Fibroblast of pulmonary artery (primary cell): Measurements from ENCODE around the gene NCEH1.

ENCODE experiments used
- DNase-seq: peaks from one replicate; pipeline ENCODE4 v3.0.0-alpha.2; 2010; ENCODE audit warnings: low read depth
- H3K4me3 ChIP-seq: replicated peaks from 2 replicates; pipeline ENCODE4 v1.5.1; 2011; ENCODE audit warnings: low read depth, mild to moderate bottlenecking, control low read depth, low read length, moderate library complexity
- TF ChIP-seq, protein P1 (sequence below): IDR thresholded peaks from 2 replicates; pipeline ENCODE4 v1.5.1; 2011; ENCODE audit warnings: mild to moderate bottlenecking, control low read depth, low read length, inconsistent platforms; ENCODE audit errors: missing control alignments

The NCEH1 gene

DNA sequence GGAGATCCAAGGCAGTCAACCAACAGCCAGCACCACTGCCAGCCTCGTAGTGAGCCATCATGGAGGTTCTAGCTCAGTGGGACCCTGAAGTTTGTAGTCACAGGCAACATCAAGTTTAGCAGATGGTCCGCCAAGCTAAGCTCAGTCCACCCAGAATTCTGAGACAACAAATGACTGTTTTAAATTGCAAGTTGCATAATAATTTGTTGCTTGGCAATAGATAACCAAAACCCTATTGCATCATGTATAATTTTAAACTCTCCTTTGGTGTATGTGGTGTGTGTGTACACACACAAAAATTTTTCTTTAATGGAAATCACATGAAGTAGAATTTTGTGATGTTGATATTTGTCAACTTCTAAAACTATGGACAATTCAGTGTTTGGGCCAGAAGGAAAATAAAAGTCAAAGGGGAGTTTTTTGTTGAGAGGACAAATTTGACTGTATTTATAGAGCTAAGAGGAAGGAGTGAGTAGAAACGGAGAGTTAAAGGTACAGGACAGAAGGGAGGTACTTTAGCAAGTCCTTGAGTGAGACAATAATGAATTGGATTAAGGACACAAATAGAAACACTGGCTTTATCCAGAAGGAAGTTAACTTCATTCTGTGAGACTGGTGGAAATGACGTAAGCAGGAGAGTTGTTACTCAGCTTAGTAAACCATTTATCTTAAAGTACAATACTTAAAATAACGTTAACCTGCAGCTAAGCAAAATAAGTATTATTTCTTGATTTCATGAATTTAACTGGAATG is 83.6 kb downstream of the NCEH1 start:
- TF ChIP-seq, protein P1, sequence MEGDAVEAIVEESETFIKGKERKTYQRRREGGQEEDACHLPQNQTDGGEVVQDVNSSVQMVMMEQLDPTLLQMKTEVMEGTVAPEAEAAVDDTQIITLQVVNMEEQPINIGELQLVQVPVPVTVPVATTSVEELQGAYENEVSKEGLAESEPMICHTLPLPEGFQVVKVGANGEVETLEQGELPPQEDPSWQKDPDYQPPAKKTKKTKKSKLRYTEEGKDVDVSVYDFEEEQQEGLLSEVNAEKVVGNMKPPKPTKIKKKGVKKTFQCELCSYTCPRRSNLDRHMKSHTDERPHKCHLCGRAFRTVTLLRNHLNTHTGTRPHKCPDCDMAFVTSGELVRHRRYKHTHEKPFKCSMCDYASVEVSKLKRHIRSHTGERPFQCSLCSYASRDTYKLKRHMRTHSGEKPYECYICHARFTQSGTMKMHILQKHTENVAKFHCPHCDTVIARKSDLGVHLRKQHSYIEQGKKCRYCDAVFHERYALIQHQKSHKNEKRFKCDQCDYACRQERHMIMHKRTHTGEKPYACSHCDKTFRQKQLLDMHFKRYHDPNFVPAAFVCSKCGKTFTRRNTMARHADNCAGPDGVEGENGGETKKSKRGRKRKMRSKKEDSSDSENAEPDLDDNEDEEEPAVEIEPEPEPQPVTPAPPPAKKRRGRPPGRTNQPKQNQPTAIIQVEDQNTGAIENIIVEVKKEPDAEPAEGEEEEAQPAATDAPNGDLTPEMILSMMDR, result no peak
- peak; percentile 81 for DNase-seq
- no peak overlapping the region for H3K4me3 ChIP-seq

DNA sequence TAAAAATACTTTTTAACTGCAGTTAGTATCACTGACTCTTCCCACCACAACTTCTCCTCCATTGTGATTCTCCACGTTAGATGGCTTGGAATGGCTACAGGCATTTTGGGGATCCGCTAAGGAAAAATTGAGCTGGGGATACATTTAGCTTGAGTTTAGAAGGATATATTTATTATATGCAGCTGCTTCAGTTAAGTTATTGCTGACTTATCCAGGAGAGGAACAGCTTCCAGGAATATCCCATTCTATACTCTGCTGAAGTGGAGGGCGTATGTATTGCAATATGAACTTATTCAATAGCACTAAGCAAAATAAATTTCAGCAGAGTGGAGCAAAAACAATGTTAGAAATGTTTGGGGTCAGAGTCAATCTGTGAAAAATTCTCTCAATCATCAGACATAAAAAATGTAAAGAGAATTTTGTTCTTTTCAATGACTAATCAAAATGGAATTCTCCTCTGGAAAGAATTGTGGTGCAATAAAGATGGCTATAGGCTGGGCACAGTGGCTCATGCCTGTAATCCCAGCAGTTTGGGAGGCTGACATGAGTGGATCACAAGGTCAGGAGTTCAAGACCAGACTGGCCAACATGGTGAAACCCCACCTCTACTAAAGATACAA is 84.7 kb downstream of the NCEH1 start:
- DNase-seq, result peak; percentile 78
- TF ChIP-seq, protein P1, result no peak
- H3K4me3 ChIP-seq, result no peak overlapping the region

DNA sequence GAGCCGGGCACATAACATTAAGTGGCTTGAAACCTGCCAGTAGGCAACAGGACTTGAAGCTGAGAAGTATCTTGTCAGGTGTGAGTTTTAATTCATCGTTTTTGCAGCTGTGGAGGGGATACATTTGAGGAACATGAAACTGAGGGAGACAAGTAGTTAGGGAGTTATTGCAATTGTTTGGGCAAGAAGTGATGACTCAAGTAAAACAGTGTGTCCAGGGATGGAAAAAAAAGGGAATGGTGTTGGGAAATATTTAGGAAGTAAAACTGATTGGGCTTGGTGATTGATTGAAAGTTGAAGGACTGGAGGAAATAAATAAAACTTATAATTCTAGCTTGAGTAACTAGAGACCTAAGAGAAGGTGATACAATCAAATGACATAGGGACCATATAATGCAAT is 85.5 kb downstream of the NCEH1 start:
- peak; percentile 65 for DNase-seq
- TF ChIP-seq, protein P1, result no peak

DNA sequence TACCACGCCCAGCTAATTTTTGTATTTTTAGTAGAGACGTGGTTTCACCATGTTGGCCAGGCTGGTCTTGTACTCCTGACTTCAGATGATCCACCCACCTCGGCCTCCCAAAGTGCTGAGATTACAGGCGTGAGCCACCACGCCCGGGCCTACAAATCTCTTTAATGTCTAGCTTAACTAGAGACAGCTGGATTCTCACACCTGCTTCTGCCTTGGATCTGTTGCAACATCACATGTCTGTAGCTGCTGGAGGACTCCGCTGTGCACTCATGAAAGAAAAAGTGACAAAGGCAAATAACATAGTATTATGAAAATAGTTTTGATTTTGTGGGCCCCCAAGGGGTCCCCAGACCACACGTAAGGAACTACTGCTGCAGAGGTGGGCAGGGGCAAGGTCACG is 85.9 kb downstream of the NCEH1 start:
- H3K4me3 ChIP-seq, result no peak overlapping the region
- TF ChIP-seq, protein P1, result no peak
- DNase-seq, result no peak

More for the DNA sequence above, 85.5 kb downstream of the NCEH1 start:
- no peak overlapping the region for H3K4me3 ChIP-seq

DNA sequence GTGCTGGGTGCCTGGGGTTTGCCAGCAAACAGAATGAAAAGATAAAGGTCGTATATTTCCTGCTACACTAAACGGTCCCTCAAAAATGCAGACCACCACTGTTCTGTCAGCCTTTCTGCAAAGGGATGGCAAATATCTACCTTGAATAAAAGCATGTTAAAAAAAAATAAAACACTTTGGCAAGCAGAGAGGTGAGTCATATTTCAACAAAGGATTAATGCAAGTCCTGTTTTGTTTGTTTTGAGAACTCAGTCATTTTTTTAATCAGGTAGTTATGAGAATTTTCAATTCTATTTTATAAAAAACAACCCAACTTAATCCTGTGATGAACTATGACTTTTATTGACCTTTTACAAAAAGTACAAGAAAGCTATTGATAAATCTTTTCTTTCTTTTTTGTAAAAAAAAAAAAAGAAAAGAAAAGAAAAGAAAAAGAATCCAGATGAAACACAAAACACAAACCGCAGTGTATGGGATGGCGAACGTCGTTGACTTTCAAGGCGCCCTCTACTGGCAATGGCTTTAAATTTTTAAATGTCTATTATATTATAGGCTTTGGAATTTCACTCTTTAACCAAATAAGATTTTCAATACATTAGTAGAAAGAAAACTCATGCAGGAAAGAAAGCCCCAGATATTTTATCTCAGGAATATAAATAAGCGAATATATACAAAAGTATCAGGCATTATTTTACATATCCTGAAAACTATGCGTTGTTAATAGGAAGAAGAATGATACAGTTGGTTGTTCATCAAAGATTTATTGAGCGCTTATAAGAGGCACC is 87.8 kb downstream of the NCEH1 start:
- DNase-seq, result peak; percentile 78
- no peak overlapping the region for H3K4me3 ChIP-seq
- TF ChIP-seq, protein P1, result peak; percentile 60

DNA sequence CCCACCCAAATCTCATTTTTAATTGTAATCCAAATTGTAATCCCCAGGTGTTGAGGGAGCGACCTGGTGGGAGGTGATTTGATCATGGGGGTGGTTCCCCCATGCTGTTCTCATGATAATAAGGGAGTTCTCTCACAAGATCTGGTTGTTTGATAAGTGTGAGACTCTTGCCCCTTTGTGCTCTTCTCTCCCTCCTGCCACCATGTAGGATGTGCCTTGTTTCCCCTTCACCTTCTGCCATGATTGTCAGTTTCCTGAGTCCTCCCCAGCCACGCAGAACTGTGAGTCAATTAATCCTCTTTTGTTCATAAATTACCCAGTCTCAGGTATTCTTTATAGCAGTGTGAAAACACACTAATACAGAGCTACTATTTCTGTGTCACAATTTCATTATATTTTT is 88.7 kb downstream of the NCEH1 start:
- DNase-seq, result no peak
- TF ChIP-seq, protein P1, result no peak
- H3K4me3 ChIP-seq, result no peak overlapping the region
